WTC11 (cell line): ENCODE data around the gene DAO.

ENCODE experiments used
- CBFB ChIP-seq: sonication (generic); formaldehyde crosslinking; IDR thresholded peaks from 2 replicates; pipeline ENCODE4 v1.8.1; 2022; ENCODE audit warnings: mild to moderate bottlenecking, low read depth, missing genetic modification reagents
- CREB1 ChIP-seq: sonication (generic); formaldehyde crosslinking; IDR thresholded peaks from 2 replicates; pipeline ENCODE4 v1.8.0; 2023; ENCODE audit warnings: mild to moderate bottlenecking, missing genetic modification reagents
- GABPB1 ChIP-seq: sonication (generic); formaldehyde crosslinking; IDR thresholded peaks from 2 replicates; pipeline ENCODE4 v1.8.1; 2023; ENCODE audit warnings: mild to moderate bottlenecking, missing genetic modification reagents
- JUN ChIP-seq: sonication (generic); formaldehyde crosslinking; IDR thresholded peaks from 2 replicates; pipeline ENCODE4 v1.8.0; 2023; ENCODE audit warnings: mild to moderate bottlenecking, missing genetic modification reagents
- TEAD1 ChIP-seq: sonication (generic); formaldehyde crosslinking; IDR thresholded peaks from 2 replicates; pipeline ENCODE4 v1.8.0; 2022; ENCODE audit warnings: mild to moderate bottlenecking, missing genetic modification reagents
- TEAD4 ChIP-seq: sonication (generic); formaldehyde crosslinking; IDR thresholded peaks from 2 replicates; pipeline ENCODE4 v1.8.0; 2022; ENCODE audit warnings: mild to moderate bottlenecking, missing genetic modification reagents
- ZNF138 ChIP-seq: sonication (generic); formaldehyde crosslinking; conservative IDR thresholded peaks from 2 replicates; pipeline ENCODE4 v1.8.1; 2022; ENCODE audit warnings: mild to moderate bottlenecking, moderate library complexity, missing genetic modification reagents
- TF ChIP-seq, protein P1 (sequence below): fragments of 200-600 bp; IDR thresholded peaks from 2 replicates; pipeline ENCODE4 v1.8.0; 2022; ENCODE audit warnings: antibody characterized with exemption
- TF ChIP-seq, protein P2 (sequence below): sonication (generic); formaldehyde crosslinking; IDR thresholded peaks from 2 replicates; pipeline ENCODE4 v1.8.0; 2022; ENCODE audit warnings: mild to moderate bottlenecking, missing genetic modification reagents
- TF ChIP-seq, protein P3 (sequence below): sonication (generic); formaldehyde crosslinking; IDR thresholded peaks from 2 replicates; pipeline ENCODE4 v1.8.0; 2022; ENCODE audit warnings: mild to moderate bottlenecking, missing genetic modification reagents
- TF ChIP-seq, protein P4 (sequence below): sonication (generic); formaldehyde crosslinking; IDR thresholded peaks from 2 replicates; pipeline ENCODE4 v1.8.1; 2023; ENCODE audit warnings: mild to moderate bottlenecking, missing genetic modification reagents
- TF ChIP-seq, protein P5 (sequence below): sonication (generic); formaldehyde crosslinking; conservative IDR thresholded peaks from 2 replicates; pipeline ENCODE4 v1.8.1; 2022; ENCODE audit warnings: mild to moderate bottlenecking, missing genetic modification reagents

DNA sequence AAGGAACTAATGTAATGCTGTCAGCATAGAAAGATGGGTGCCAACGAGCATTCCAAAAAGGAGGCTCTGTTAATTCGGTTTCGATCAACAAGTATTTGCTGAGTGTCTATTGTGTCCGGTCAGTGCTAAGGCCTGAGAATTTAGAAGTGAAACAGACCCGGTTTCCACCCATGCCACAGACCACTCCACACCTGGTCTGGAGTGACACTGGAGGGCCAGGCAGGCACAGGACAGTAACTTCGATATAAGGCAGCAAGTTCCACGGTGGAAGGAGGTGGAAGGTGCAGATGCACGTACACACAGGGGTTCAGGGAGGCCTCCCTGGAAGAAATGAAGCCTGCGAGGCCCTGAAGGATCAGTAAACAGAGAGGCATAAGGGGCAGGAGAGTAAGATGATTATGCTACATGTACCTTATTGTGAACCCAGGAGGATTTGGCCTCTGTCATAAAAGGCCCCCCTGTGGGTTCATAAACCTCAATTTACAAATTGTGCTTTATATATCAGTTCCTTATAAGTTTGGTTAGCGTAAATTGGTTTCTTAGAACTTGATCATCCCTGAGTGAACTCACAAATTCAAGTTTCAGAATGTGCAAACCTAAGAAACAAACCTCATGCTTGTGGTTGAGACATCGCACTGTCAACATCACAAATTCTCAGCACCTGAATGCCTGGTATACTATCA is 48.4 kb upstream of the DAO start:
- TF ChIP-seq, protein P1, sequence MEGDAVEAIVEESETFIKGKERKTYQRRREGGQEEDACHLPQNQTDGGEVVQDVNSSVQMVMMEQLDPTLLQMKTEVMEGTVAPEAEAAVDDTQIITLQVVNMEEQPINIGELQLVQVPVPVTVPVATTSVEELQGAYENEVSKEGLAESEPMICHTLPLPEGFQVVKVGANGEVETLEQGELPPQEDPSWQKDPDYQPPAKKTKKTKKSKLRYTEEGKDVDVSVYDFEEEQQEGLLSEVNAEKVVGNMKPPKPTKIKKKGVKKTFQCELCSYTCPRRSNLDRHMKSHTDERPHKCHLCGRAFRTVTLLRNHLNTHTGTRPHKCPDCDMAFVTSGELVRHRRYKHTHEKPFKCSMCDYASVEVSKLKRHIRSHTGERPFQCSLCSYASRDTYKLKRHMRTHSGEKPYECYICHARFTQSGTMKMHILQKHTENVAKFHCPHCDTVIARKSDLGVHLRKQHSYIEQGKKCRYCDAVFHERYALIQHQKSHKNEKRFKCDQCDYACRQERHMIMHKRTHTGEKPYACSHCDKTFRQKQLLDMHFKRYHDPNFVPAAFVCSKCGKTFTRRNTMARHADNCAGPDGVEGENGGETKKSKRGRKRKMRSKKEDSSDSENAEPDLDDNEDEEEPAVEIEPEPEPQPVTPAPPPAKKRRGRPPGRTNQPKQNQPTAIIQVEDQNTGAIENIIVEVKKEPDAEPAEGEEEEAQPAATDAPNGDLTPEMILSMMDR: no peak
- no peak for TF ChIP-seq CBFB
- TF ChIP-seq, protein P2, sequence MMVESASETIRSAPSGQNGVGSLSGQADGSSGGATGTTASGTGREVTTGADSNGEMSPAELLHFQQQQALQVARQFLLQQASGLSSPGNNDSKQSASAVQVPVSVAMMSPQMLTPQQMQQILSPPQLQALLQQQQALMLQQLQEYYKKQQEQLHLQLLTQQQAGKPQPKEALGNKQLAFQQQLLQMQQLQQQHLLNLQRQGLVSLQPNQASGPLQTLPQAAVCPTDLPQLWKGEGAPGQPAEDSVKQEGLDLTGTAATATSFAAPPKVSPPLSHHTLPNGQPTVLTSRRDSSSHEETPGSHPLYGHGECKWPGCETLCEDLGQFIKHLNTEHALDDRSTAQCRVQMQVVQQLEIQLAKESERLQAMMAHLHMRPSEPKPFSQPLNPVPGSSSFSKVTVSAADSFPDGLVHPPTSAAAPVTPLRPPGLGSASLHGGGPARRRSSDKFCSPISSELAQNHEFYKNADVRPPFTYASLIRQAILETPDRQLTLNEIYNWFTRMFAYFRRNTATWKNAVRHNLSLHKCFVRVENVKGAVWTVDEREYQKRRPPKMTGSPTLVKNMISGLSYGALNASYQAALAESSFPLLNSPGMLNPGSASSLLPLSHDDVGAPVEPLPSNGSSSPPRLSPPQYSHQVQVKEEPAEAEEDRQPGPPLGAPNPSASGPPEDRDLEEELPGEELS: no peak
- TF ChIP-seq, protein P3, sequence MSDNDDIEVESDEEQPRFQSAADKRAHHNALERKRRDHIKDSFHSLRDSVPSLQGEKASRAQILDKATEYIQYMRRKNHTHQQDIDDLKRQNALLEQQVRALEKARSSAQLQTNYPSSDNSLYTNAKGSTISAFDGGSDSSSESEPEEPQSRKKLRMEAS (CRISPR knock-in tag): no peak
- TF ChIP-seq GABPB1: no peak
- TF ChIP-seq CREB1 (CRISPR knock-in tag): no peak
- TF ChIP-seq TEAD4: no peak
- TF ChIP-seq, protein P4, sequence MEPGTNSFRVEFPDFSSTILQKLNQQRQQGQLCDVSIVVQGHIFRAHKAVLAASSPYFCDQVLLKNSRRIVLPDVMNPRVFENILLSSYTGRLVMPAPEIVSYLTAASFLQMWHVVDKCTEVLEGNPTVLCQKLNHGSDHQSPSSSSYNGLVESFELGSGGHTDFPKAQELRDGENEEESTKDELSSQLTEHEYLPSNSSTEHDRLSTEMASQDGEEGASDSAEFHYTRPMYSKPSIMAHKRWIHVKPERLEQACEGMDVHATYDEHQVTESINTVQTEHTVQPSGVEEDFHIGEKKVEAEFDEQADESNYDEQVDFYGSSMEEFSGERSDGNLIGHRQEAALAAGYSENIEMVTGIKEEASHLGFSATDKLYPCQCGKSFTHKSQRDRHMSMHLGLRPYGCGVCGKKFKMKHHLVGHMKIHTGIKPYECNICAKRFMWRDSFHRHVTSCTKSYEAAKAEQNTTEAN: no peak
- TF ChIP-seq JUN (CRISPR knock-in tag): no peak
- TF ChIP-seq TEAD1 (CRISPR knock-in tag): no peak
- TF ChIP-seq, protein P5, sequence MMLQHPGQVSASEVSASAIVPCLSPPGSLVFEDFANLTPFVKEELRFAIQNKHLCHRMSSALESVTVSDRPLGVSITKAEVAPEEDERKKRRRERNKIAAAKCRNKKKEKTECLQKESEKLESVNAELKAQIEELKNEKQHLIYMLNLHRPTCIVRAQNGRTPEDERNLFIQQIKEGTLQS (CRISPR knock-in tag): no peak
- TF ChIP-seq ZNF138: no peak
